SK-N-SH treated with all-trans-retinoic acid at 6 μM for 48 hours (cell line): Measurements from ENCODE around the gene HPS1.

Experiments used
- ARNTL ChIP-seq: fragments of 450-650 bp; formaldehyde crosslinking; IDR thresholded peaks from 2 replicates; pipeline ENCODE4 v1.5.0; 2020; ENCODE audit warnings: low read depth, mild to moderate bottlenecking, moderate library complexity, borderline replicate concordance
- BACH2 ChIP-seq: fragments of 250-450 bp; sonication (Bioruptor Pico); IDR thresholded peaks from 2 replicates; pipeline ENCODE4 v1.9.0; 2021; ENCODE audit warnings: mild to moderate bottlenecking, borderline replicate concordance
- CSDC2 ChIP-seq: fragments of 250-450 bp; sonication (Bioruptor Pico); IDR thresholded peaks from 2 replicates; pipeline ENCODE4 v1.5.0; 2020; ENCODE audit warnings: mild to moderate bottlenecking, moderate library complexity
- ESRRG ChIP-seq: fragments of 250-450 bp; sonication (Bioruptor Pico); IDR thresholded peaks from 2 replicates; pipeline ENCODE4 v1.6.1; 2021; ENCODE audit warnings: mild to moderate bottlenecking
- OSR1 ChIP-seq: fragments of 250-450 bp; sonication (Bioruptor Pico); IDR thresholded peaks from 2 replicates; pipeline ENCODE4 v1.8.0; 2022; ENCODE audit warnings: moderate library complexity, mild to moderate bottlenecking, inconsistent platforms
- PPARA ChIP-seq: fragments of 250-450 bp; sonication (Bioruptor Pico); IDR thresholded peaks from 2 replicates; pipeline ENCODE4 v1.5.0; 2020; ENCODE audit warnings: mild to moderate bottlenecking, borderline replicate concordance
- TCF4 ChIP-seq: fragments of 250-450 bp; sonication (Bioruptor Pico); IDR thresholded peaks from 2 replicates; pipeline ENCODE4 v1.8.0; 2021; ENCODE audit warnings: mild to moderate bottlenecking, moderate library complexity, borderline replicate concordance
- ZC3H10 ChIP-seq: fragments of 250-450 bp; sonication (Bioruptor Pico); IDR thresholded peaks from 2 replicates; pipeline ENCODE4 v1.5.1; 2021; ENCODE audit warnings: mild to moderate bottlenecking, moderate library complexity
- ZFP30 ChIP-seq: fragments of 450-650 bp; formaldehyde crosslinking; IDR thresholded peaks from 2 replicates; pipeline ENCODE4 v1.5.0; 2022; ENCODE audit warnings: mild to moderate bottlenecking, moderate library complexity
- ZNF565 ChIP-seq: fragments of 450-650 bp; formaldehyde crosslinking; conservative IDR thresholded peaks from 2 replicates; pipeline ENCODE4 v1.5.0; 2020; ENCODE audit warnings: low read depth, mild to moderate bottlenecking, moderate library complexity
- TF ChIP-seq, protein P1 (sequence below): fragments of 250-450 bp; sonication (Bioruptor Pico); IDR thresholded peaks from 2 replicates; pipeline ENCODE4 v1.5.1; 2020; ENCODE audit warnings: low read depth, mild to moderate bottlenecking, moderate library complexity
- TF ChIP-seq, protein P2 (sequence below): fragments of 250-450 bp; sonication (Bioruptor Pico); IDR thresholded peaks from 2 replicates; pipeline ENCODE4 v1.8.0; 2020; ENCODE audit warnings: mild to moderate bottlenecking, moderate library complexity, borderline replicate concordance

DNA sequence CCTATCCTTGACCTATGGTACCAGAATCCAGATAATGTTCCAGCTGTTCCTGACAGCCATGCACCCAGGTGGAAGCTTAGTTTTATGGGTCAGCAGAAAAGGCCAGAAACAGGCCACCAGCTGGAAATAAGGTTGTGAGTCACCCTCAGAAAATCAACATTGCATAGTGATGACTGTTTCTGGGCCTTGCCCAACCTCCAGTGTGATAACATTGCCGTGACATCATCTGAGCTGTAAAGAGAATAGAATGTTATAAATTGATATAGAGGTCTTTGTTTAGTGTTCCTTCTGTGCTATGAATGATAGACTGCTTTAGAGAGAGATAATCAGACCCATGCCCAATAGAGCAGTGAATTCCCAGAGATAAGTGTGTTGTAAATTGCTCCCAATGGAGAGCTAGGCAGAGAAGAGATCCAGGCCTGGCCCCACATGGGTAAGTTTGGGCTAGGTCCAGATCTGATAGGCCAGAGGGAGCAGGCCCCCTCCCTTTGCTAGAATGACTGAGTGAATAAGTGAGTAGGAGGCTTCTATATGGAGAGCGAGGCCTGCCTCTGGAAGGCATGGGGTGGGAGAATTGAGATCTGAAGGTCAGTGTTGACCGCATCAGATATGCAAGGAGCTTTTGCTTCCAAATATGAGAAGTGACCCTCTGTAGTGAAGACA lies 14.2 kb upstream of the HPS1 start:
- TF ChIP-seq ZNF565 (CRISPR knock-in tag) (peak; percentile 40; the same call in 1 of the 2 replicates), ZFP30 (CRISPR knock-in tag) (no peak), ESRRG (CRISPR knock-in tag) (peak; percentile 66; the same call in 1 of the 2 replicates), ARNTL (CRISPR knock-in tag) (no peak; the same call in 1 of the 2 replicates), PPARA (CRISPR knock-in tag) (no peak), CSDC2 (0 out of 2 replicates have a peak, but pooled peaks have one; percentile 58), OSR1 (no peak), BACH2 (CRISPR knock-in tag) (peak; percentile 28; the same call in 1 of the 2 replicates), TCF4 (peak; percentile 92), ZC3H10 (CRISPR knock-in tag) (0 out of 2 replicates have a peak, but pooled peaks have one; percentile 34)
- TF ChIP-seq, protein P1, sequence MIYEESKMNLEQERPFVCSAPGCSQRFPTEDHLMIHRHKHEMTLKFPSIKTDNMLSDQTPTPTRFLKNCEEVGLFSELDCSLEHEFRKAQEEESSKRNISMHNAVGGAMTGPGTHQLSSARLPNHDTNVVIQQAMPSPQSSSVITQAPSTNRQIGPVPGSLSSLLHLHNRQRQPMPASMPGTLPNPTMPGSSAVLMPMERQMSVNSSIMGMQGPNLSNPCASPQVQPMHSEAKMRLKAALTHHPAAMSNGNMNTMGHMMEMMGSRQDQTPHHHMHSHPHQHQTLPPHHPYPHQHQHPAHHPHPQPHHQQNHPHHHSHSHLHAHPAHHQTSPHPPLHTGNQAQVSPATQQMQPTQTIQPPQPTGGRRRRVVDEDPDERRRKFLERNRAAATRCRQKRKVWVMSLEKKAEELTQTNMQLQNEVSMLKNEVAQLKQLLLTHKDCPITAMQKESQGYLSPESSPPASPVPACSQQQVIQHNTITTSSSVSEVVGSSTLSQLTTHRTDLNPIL (CRISPR knock-in tag): peak; percentile 88
- TF ChIP-seq, protein P2, sequence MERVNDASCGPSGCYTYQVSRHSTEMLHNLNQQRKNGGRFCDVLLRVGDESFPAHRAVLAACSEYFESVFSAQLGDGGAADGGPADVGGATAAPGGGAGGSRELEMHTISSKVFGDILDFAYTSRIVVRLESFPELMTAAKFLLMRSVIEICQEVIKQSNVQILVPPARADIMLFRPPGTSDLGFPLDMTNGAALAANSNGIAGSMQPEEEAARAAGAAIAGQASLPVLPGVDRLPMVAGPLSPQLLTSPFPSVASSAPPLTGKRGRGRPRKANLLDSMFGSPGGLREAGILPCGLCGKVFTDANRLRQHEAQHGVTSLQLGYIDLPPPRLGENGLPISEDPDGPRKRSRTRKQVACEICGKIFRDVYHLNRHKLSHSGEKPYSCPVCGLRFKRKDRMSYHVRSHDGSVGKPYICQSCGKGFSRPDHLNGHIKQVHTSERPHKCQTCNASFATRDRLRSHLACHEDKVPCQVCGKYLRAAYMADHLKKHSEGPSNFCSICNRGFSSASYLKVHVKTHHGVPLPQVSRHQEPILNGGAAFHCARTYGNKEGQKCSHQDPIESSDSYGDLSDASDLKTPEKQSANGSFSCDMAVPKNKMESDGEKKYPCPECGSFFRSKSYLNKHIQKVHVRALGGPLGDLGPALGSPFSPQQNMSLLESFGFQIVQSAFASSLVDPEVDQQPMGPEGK: 0 out of 2 replicates have a peak, but pooled peaks have one; percentile 35
